Measurements from ENCODE around the gene SLC39A11. TPM values are rescaled to one million over a fixed set of nuclear protein-coding genes. Genes with fewer than 3 reads are reported as not detected.

The SLC39A11 gene
- total RNA-seq, 1 donor from 2014 or later: 4.9 TPM

- Histone ChIP-seq H3K9me3 (no peaks in the 10 kb centered on the region), H3K27ac (no peak overlapping the region), H3K27me3 (no peaks in the 10 kb centered on the region), H3K4me1 (no peaks in the 10 kb centered on the region), H3K4me3 (no peak overlapping the region), H3K36me3 (peaks cover 0 to 8% of the 10 kb centered on the region in 2 donors)
- DNase-seq (ENCODE audit: low spot score in 2 of 2): no peak
- no peak for TF ChIP-seq CTCF (IDR thresholded peaks at IDR 0.05)
- intact Hi-C loops (cut with DNase I): no loop called here
Measured at GRCh38 chr17:72735048-72735447, 357.4 kb downstream of the SLC39A11 start.

GRCh38 chr17:72734613-72735012, 357.9 kb downstream of the SLC39A11 start:
- no peak for DNase-seq (ENCODE audit: low spot score in 2 of 2)
- TF ChIP-seq CTCF (IDR thresholded peaks at IDR 0.05): no peak

GRCh38 chr17:72733619-72734282, 358.7 kb downstream of the SLC39A11 start:
- TF ChIP-seq CTCF (IDR thresholded peaks at IDR 0.05): no peak
- Histone ChIP-seq H3K36me3 (peaks cover 0 to 8% of the 10 kb centered on the region in 2 donors), H3K27ac (no peak overlapping the region), H3K9me3 (no peaks in the 10 kb centered on the region), H3K27me3 (no peaks in the 10 kb centered on the region), H3K4me3 (no peak overlapping the region), H3K4me1 (no peaks in the 10 kb centered on the region)
- intact Hi-C loops (cut with DNase I): no loop called here
- DNase-seq (ENCODE audit: low spot score in 2 of 2): no peak

More at GRCh38 chr17:72734613-72735012, 357.9 kb downstream of the SLC39A11 start:
- Histone ChIP-seq H3K4me3 (no peak overlapping the region), H3K9me3 (no peaks in the 10 kb centered on the region), H3K27ac (no peak overlapping the region), H3K27me3 (no peaks in the 10 kb centered on the region), H3K36me3 (peaks cover 0 to 8% of the 10 kb centered on the region in 2 donors), H3K4me1 (no peaks in the 10 kb centered on the region)
- intact Hi-C loops (cut with DNase I): no loop called here

- no peak for TF ChIP-seq CTCF (IDR thresholded peaks at IDR 0.05)
- Histone ChIP-seq H3K27me3 (no peaks in the 10 kb centered on the region), H3K27ac (no peak overlapping the region), H3K36me3 (peaks cover 0 to 8% of the 10 kb centered on the region in 2 donors), H3K4me3 (no peak overlapping the region), H3K9me3 (no peaks in the 10 kb centered on the region), H3K4me1 (no peaks in the 10 kb centered on the region)
- no peak for DNase-seq (ENCODE audit: low spot score in 2 of 2)
- intact Hi-C loops (cut with DNase I): no loop called here
Measured at GRCh38 chr17:72732893-72733618, 359.4 kb downstream of the SLC39A11 start.

GRCh38 chr17:72730077-72730476, 362.4 kb downstream of the SLC39A11 start:
- intact Hi-C loops (cut with DNase I): no loop called here
- H3K27me3 ChIP-seq: no peaks in the 10 kb centered on the region
- TF ChIP-seq CTCF (IDR thresholded peaks at IDR 0.05): no peak

More at GRCh38 chr17:72730077-72730476, 362.4 kb downstream of the SLC39A11 start:
- Histone ChIP-seq H3K4me3 (no peak overlapping the region), H3K36me3 (no peaks in the 10 kb centered on the region), H3K4me1 (no peaks in the 10 kb centered on the region), H3K9me3 (no peaks in the 10 kb centered on the region), H3K27ac (no peak overlapping the region)
- DNase-seq (ENCODE audit: low spot score in 2 of 2): no peak
